T-cell (primary cell): ENCODE data around the gene INHA. TPM values are rescaled to one million over a fixed set of nuclear protein-coding genes. Genes with fewer than 3 reads are reported as not detected.

Source experiments
- ATAC-seq, 4 experiments: fragments of 200-7000 bp in 3 of 4; fragments of 150-1000 bp in 1 of 4; cut with Tn5 transposase; replicated peaks in 1 of 4; 1 replicate in 3 of 4; 2 replicates in 1 of 4; pipeline ENCODE4 v1.10.0; 2021; ENCODE audit warnings: moderate library complexity in 3 of 4, mild to moderate bottlenecking in 2 of 4, moderate number of reproducible peaks in 1 of 4
- CTCF ChIA-PET, 2 donors: fragments of 300-600 bp; sonication (Branson Sonifier 250); formaldehyde crosslinking; loops; one replicate each; lab custom pipeline; 2022; ENCODE audit warnings: antibody characterized with exemption in 2 of 2; lab: Charles Lee
- POLR2A ChIA-PET, 2 donors: fragments of 300-600 bp; sonication (Branson Sonifier 250); formaldehyde crosslinking; loops; one replicate each; lab custom pipeline; 2022; ENCODE audit warnings: antibody characterized with exemption in 2 of 2; lab: Charles Lee
- DNase-seq, 35 experiments: peaks; one replicate each; pipeline versions ENCODE4 v3.0.0 to v3.0.0-alpha.2; 2013 to 2023
- H3K27ac ChIP-seq: one replicate; pipeline ENCODE4 v1.5.1; 2013; ENCODE audit warnings: low read length
- H3K27me3 ChIP-seq, 2 experiments: replicated peaks in 1 of 2; 1 replicate in 1 of 2; 2 replicates in 1 of 2; pipeline versions ENCODE4 v1.6.1 to v1.7.0; 2013; ENCODE audit warnings: low read length in 1 of 2, mixed read lengths in 1 of 2; ENCODE audit not compliant: control insufficient read depth in 2 of 2, insufficient read depth in 2 of 2; ENCODE audit errors: extremely low read depth in 1 of 2
- H3K36me3 ChIP-seq, 2 donors: 1 replicate in 1 of 2; 2 replicates in 1 of 2; pipeline versions ENCODE4 v1.6.1 to v1.7.0; 2013; ENCODE audit warnings: low read length in 1 of 2; ENCODE audit not compliant: control insufficient read depth in 2 of 2, insufficient read depth in 1 of 2; ENCODE audit errors: extremely low read depth in 1 of 2
- H3K4me1 ChIP-seq, 2 experiments: 1 replicate in 1 of 2; 2 replicates in 1 of 2; pipeline versions ENCODE4 v1.6.1 to v1.7.0; 2013; ENCODE audit warnings: low read length in 2 of 2, mixed read lengths in 1 of 2; ENCODE audit not compliant: insufficient read depth in 2 of 2, control insufficient read depth in 1 of 2; ENCODE audit errors: extremely low read depth in 1 of 2
- H3K4me3 ChIP-seq, 2 donors: 1 replicate in 1 of 2; 2 replicates in 1 of 2; pipeline versions ENCODE4 v1.5.1 to v1.7.0; 2013; ENCODE audit warnings: mild to moderate bottlenecking in 2 of 2, low read length in 1 of 2, moderate library complexity in 1 of 2; ENCODE audit not compliant: control insufficient read depth in 1 of 2; ENCODE audit errors: extremely low read depth in 1 of 2
- H3K9me3 ChIP-seq: 2 replicates; pipeline ENCODE4 v1.7.0; 2013
- H3K27ac Mint-ChIP-seq, 2 donors: one replicate each; pipeline ENCODE4 v1.8.0; 2020 to 2021; ENCODE audit warnings: mild to moderate bottlenecking in 2 of 2, mixed read lengths in 2 of 2
- H3K27me3 Mint-ChIP-seq, 2 donors: one replicate each; pipeline ENCODE4 v1.8.0; 2021 to 2022; ENCODE audit warnings: mixed read lengths in 2 of 2
- H3K36me3 Mint-ChIP-seq: one replicate; pipeline ENCODE4 v1.8.0; 2021; ENCODE audit warnings: mixed read lengths
- H3K4me1 Mint-ChIP-seq, 3 donors: one replicate each; pipeline ENCODE4 v1.8.0; 2020 to 2022; ENCODE audit warnings: mixed read lengths in 3 of 3, mild to moderate bottlenecking in 1 of 3
- H3K4me3 Mint-ChIP-seq, 3 donors: one replicate each; pipeline ENCODE4 v1.8.0; 2020 to 2022; ENCODE audit warnings: mild to moderate bottlenecking in 3 of 3, mixed read lengths in 3 of 3, moderate library complexity in 3 of 3
- H3K9me3 Mint-ChIP-seq, 3 donors: one replicate each; pipeline ENCODE4 v1.8.0; 2020 to 2022; ENCODE audit warnings: mixed read lengths in 3 of 3
- WGBS: methylation state at CpG from one replicate; pipeline ENCODE4 v1.1.5; 2013; ENCODE audit warnings: missing lambda C conversion rate; ENCODE audit not compliant: insufficient coverage; 5-methylcytosine and 5-hydroxymethylcytosine counted together
- total RNA-seq, 35 experiments: library from RNA in 6 of 35; stranded (reverse) in 6 of 35; fragments of 120-200 nt in 1 of 35; gene quantifications; one replicate each; pipeline versions ENCODE4 v1.2.1 to v1.2.4 and lab custom pipeline; 2013 to 2026

Gene INHA, protein sequence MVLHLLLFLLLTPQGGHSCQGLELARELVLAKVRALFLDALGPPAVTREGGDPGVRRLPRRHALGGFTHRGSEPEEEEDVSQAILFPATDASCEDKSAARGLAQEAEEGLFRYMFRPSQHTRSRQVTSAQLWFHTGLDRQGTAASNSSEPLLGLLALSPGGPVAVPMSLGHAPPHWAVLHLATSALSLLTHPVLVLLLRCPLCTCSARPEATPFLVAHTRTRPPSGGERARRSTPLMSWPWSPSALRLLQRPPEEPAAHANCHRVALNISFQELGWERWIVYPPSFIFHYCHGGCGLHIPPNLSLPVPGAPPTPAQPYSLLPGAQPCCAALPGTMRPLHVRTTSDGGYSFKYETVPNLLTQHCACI
- total RNA-seq (under 1 TPM in 1 of 5 donors, not detected in 4; 0.16 TPM), total RNA-seq (lab: John Stamatoyannopoulos, UW) (0 to 0.06 (median 0) reads per million in 29 experiments)
- 0.50 TPM for total RNA-seq (2013)

DNA sequence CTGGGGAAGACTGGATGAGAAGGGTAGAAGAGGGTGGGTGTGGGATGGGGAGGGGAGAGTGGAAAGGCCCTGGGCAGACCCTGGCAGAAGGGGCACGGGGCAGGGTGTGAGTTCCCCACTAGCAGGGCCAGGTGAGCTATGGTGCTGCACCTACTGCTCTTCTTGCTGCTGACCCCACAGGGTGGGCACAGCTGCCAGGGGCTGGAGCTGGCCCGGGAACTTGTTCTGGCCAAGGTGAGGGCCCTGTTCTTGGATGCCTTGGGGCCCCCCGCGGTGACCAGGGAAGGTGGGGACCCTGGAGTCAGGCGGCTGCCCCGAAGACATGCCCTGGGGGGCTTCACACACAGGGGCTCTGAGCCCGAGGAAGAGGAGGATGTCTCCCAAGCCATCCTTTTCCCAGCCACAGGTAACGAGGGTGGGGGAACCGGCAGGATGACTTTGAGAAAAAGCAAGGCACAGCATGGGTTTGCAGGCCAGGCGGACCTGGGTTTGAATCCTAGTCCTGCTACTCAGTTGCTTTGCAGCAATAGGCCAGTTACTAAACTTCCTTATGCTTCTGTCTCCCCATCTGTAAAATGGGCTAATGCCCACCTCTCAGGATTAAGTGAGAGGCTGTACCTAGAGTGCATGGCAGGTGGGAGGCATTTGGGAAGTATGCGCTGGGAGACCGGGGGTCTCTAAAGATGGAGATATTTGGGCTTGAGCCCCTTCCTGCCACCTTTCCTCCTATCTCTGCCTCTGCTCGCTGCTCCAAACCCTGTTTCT is at the start of gene INHA:
TSS of gene INHA (plus strand) at position 74 of the 765 bp plus-strand sequence. CDS start at position 139, 65 bp downstream.
- DNase-seq (no peak), ATAC-seq (no peak)
- Histone ChIP-seq H3K4me3 (no peak within 1 kb of the TSS), H3K27me3 (peaks cover 0 to 79% of the 10 kb centered on the region in 2 experiments), H3K9me3 (no peaks in the 10 kb centered on the region), H3K4me1 (peaks cover 0 to 7% of the 10 kb centered on the region in 2 experiments), H3K36me3 (no peaks in the 10 kb centered on the region), H3K27ac (no peak within 1 kb of the TSS)
- ChIA-PET POLR2A (no interaction called here), CTCF (no interaction called here)
- WGBS: 94% methylated on average over 6 of the region's 13 CpGs
- peak within 1 kb of the TSS; percentile 10 to 58 (median 24) for H3K4me3 Mint-ChIP-seq
- H3K27ac Mint-ChIP-seq: peak within 1 kb of the TSS in 1 of 2 donors; percentile 56
- no peaks in the 10 kb centered on the region for H3K36me3 Mint-ChIP-seq
- H3K27me3 Mint-ChIP-seq: peaks cover 36 to 67% of the 10 kb centered on the region in 2 donors
- peaks cover 2 to 5% (median 4%) of the 10 kb centered on the region in 3 donors for H3K4me1 Mint-ChIP-seq
- H3K9me3 Mint-ChIP-seq: no peaks in the 10 kb centered on the region

GRCh38 chr2:219523031-219523671 is 49.0 kb upstream of the INHA start:
- Histone ChIP-seq H3K36me3 (no peaks in the 10 kb centered on the region), H3K27ac (no peak overlapping the region), H3K27me3 (peaks cover 7 to 93% of the 10 kb centered on the region in 2 experiments), H3K4me1 (peaks cover 0 to 23% of the 10 kb centered on the region in 2 experiments), H3K9me3 (no peaks in the 10 kb centered on the region), H3K4me3 (no peak overlapping the region)
- ATAC-seq (peak in 1 of 4 experiments; percentile 38), DNase-seq (peak in 1 of 35 experiments; percentile 18)
- 10% methylated on average over 8 of the region's 24 CpGs for WGBS
- no peak overlapping the region for H3K27ac Mint-ChIP-seq
- peaks cover 14 to 19% (median 17%) of the 10 kb centered on the region in 3 donors for H3K4me1 Mint-ChIP-seq
- no peaks in the 10 kb centered on the region for H3K9me3 Mint-ChIP-seq
- H3K36me3 Mint-ChIP-seq: no peaks in the 10 kb centered on the region
- H3K27me3 Mint-ChIP-seq: peaks cover 80 to 84% of the 10 kb centered on the region in 2 donors
- peak overlapping the region in 2 of 3 donors; percentile 55 to 58 for H3K4me3 Mint-ChIP-seq
- ChIA-PET POLR2A (no interaction called here), CTCF (interaction anchor here (0.6 to 1.2 kb wide), 4 partner anchors 27 to 60 kb away, joined by 3 read pairs; a partner anchor contains a TSS)

GRCh38 chr2:219524817-219525216 is 47.3 kb upstream of the INHA start:
- WGBS: 100% methylated on average over 1 of the region's 2 CpGs
- no peak overlapping the region for H3K4me3 ChIP-seq
- H3K4me1 ChIP-seq: peaks cover 0 to 24% of the 10 kb centered on the region in 2 experiments
- ChIA-PET POLR2A (interaction anchor here in 1 of 2 donors (0.6 kb wide), 1 partner anchor 16 kb away, joined by 5 read pairs; no protein-coding TSS in a partner anchor), CTCF (no interaction called here)
- H3K27ac ChIP-seq: no peak overlapping the region
- Mint-ChIP-seq H3K4me3 (no peak overlapping the region), H3K36me3 (no peaks in the 10 kb centered on the region), H3K27me3 (peaks cover 81 to 90% of the 10 kb centered on the region in 2 donors), H3K4me1 (peaks cover 14 to 19% (median 17%) of the 10 kb centered on the region in 3 donors), H3K9me3 (no peaks in the 10 kb centered on the region), H3K27ac (no peak overlapping the region)
- DNase-seq: no peak
- H3K27me3 ChIP-seq: peaks cover 7 to 93% of the 10 kb centered on the region in 2 experiments
- H3K36me3 ChIP-seq: no peaks in the 10 kb centered on the region
- H3K9me3 ChIP-seq: no peaks in the 10 kb centered on the region
- no peak for ATAC-seq

DNA sequence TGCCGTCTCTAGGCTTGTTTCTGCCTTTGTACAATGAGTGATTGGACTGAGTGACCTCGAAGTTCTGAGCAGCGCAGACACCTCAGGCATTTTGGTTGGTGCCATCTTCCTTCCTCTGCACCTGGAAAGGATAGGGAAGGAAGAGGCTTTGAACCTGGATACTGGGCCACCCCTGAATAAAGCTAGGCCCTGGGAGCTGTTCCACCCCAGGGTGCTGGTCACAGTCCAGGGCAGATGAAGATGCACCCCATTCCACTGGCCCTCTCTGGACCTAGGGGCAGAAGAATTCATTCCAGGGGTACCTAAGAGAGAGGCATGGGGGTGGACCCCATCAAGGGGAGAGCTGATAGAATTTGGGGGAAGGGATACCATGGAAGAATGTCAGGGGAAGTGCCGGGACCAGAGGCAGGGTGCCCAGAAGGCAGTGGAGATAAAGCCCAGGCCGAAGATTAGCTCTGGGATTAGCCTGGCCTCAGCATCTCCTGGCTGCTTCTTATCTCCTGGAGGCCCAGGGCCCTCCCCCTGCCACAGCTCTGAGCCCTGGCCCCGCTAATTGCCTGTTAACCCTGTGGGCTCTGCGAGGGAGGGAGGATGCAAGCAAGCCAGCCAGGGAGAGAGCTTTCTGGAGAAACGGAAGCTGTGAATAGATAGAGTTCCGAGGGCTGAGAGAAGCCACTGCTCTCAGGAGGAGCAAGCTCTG is 46.4 kb upstream of the INHA start:
- Histone ChIP-seq H3K27me3 (peaks cover 7 to 94% of the 10 kb centered on the region in 2 experiments), H3K4me1 (peaks cover 0 to 29% of the 10 kb centered on the region in 2 experiments), H3K27ac (no peak overlapping the region), H3K9me3 (no peaks in the 10 kb centered on the region), H3K36me3 (no peaks in the 10 kb centered on the region), H3K4me3 (no peak overlapping the region)
- Mint-ChIP-seq H3K9me3 (no peaks in the 10 kb centered on the region), H3K27me3 (peaks cover 82 to 91% of the 10 kb centered on the region in 2 donors), H3K4me1 (peaks cover 14 to 19% (median 17%) of the 10 kb centered on the region in 3 donors), H3K27ac (peak overlapping the region in 1 of 2 donors; percentile 21), H3K36me3 (no peaks in the 10 kb centered on the region), H3K4me3 (no peak overlapping the region)
- ChIA-PET CTCF (interaction anchor here in 1 of 2 donors (0.6 kb wide), 1 partner anchor 16 kb away, joined by 5 read pairs; no protein-coding TSS in a partner anchor), POLR2A (no interaction called here)
- ATAC-seq (no peak), DNase-seq (no peak)
- WGBS: 65% methylated on average over 4 of the region's 9 CpGs

DNA sequence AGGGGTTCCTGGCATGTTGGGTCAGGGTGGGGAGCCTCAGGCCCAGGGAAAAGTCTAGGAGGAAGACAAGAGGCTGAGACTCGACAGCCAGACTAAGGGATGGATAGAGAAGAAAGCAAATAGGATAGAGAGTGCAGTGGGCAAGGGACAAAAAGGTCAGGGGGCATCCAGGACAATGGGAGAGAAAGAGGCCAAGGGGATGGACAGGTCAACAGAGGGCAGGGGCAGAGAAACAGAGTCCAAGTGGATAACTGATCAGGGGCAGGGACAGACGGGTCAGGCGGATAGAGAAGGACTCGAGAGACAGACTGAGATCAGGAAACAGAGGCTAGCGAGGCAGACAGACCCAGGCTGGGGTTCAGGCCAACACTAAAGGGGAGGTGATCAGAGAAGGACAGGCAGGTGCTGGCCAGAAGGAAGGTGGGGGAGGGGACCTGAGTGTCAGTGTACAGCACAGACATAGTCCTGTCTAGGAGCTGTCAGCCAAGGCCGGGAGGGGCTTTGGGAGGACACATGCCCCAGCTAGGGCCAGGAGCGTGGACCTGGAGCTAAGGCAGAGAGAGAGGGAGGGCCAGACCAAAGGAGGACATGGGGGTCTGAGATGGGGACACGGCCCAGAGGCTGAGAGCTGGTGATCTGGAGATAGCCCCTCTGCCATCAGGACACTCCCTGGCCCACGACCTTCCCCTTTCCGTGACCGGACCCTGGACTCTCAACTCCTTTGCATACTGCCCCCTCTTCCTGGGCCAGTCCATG is 45.6 kb upstream of the INHA start:
- Histone ChIP-seq H3K9me3 (no peaks in the 10 kb centered on the region), H3K4me3 (no peak overlapping the region), H3K27me3 (peaks cover 7 to 93% of the 10 kb centered on the region in 2 experiments), H3K4me1 (peaks cover 0 to 25% of the 10 kb centered on the region in 2 experiments), H3K27ac (no peak overlapping the region), H3K36me3 (no peaks in the 10 kb centered on the region)
- peak overlapping the region in 1 of 2 donors; percentile 21 for H3K27ac Mint-ChIP-seq
- POLR2A ChIA-PET: no interaction called here
- DNase-seq (no peak), ATAC-seq (no peak)
- H3K4me1 Mint-ChIP-seq: peaks cover 10 to 15% (median 13%) of the 10 kb centered on the region in 3 donors
- no peak overlapping the region for H3K4me3 Mint-ChIP-seq
- peaks cover 84 to 90% of the 10 kb centered on the region in 2 donors for H3K27me3 Mint-ChIP-seq
- WGBS: 56% methylated on average over 9 of the region's 11 CpGs
- H3K36me3 Mint-ChIP-seq: no peaks in the 10 kb centered on the region
- CTCF ChIA-PET: interaction anchor here (0.6 to 6.7 kb wide), 5 partner anchors 12 to 124 kb away, joined by 4 to 57 read pairs (median 5); partner anchors contain the start of gene GMPPA (in 1 of the 2)
- no peaks in the 10 kb centered on the region for H3K9me3 Mint-ChIP-seq
